ENCODE results near the gene BAK1. TPM values are rescaled to one million over a fixed set of nuclear protein-coding genes. Genes with fewer than 3 reads are reported as not detected.
"Not testable (repeated sequence)": the region's sequence is repeated elsewhere in the genome, so short reads cannot be mapped to it uniquely, and the experiment has no call there.

Gene BAK1
- total RNA-seq, 4 donors from 2014 or later = 6.9 to 22.7 (median 10.9) TPM

GRCh38 chr6:33570806-33571636 is 9.1 kb downstream of the BAK1 start:
- no peak for DNase-seq (ENCODE audit: low spot score)
- ATAC-seq (ENCODE audit: low FRiP score) = peak; percentile 66
- no peak for TF ChIP-seq CTCF (IDR thresholded peaks at IDR 0.05)

- no peak for ATAC-seq (ENCODE audit: low FRiP score)
- no peak for TF ChIP-seq CTCF (IDR thresholded peaks at IDR 0.05)
- no peak for DNase-seq (ENCODE audit: low spot score)
These were observed 11.1 kb downstream of the BAK1 start for GRCh38 chr6:33568826-33569570.

GRCh38 chr6:33567836-33568235 is 12.2 kb downstream of the BAK1 start:
- no peak for DNase-seq (ENCODE audit: low spot score)
- no peak for TF ChIP-seq CTCF (IDR thresholded peaks at IDR 0.05)
- no peak for ATAC-seq (ENCODE audit: low FRiP score)

- ATAC-seq (ENCODE audit: low FRiP score) (no peak), DNase-seq (ENCODE audit: low spot score) (no peak)
- no peak for TF ChIP-seq CTCF (IDR thresholded peaks at IDR 0.05)
These were observed 13.6 kb downstream of the BAK1 start for GRCh38 chr6:33566182-33567084.

GRCh38 chr6:33558801-33559200 is 21.3 kb downstream of the BAK1 start:
- no peak for TF ChIP-seq CTCF (IDR thresholded peaks at IDR 0.05)
- DNase-seq (ENCODE audit: low spot score) (no peak), ATAC-seq (ENCODE audit: low FRiP score) (no peak)

- DNase-seq (ENCODE audit: low spot score) (no peak), ATAC-seq (ENCODE audit: low FRiP score) (no peak)
- TF ChIP-seq CTCF (IDR thresholded peaks at IDR 0.05) = no peak
These were observed 22.7 kb downstream of the BAK1 start for GRCh38 chr6:33557376-33557775.

GRCh38 chr6:33552883-33553282 is 27.2 kb downstream of the BAK1 start:
- DNase-seq (ENCODE audit: low spot score); ATAC-seq (ENCODE audit: low FRiP score): not testable (repeated sequence)

Measured in omental fat pad (tissue), 4 donors.